Heart left ventricle (tissue), 13 donors: ENCODE measurements around the gene PTPN1.

Experiments used
- CTCF ChIP-seq, 12 donors: fragments of 200-600 bp; sonication (generic) in 4 of 12; IDR thresholded peaks; one replicate each; pipeline versions ENCODE4 v1.5.0 to v1.8.0; 2018 to 2022; ENCODE audit warnings: antibody characterized with exemption in 12 of 12, mild to moderate bottlenecking in 5 of 12
- POLR2A ChIP-seq, 2 donors: fragments of 450-650 bp; IDR thresholded peaks; one replicate each; pipeline ENCODE4 v1.6.1; 2017; ENCODE audit warnings: antibody characterized with exemption in 2 of 2, mild to moderate bottlenecking in 2 of 2, moderate library complexity in 2 of 2
- donor health status: ischemic (EF 13 %, LVEDD 7.1; RV severe dilation, severe dysfunction).
- donor health status: DM: no; HTN: yes; CAD: no.
- donor health status: DM: no; HTN: no; CAD: no.
- donor health status: ischemic (EF 25% LVEDD 6.9; RV normal size, moderate dysfunction).
- donor health status: ischemic (EF 25% LVEDD 5.7; RV mildly dilated, moderate dysfunction).
- donor health status: ischemic (EF 35%, LVEDD 5.7; RV mildly dilated, moderate dysfunction).
- donor health status: nonischemic (EF 11% LVEDD 7.7; RV severe dilation, severe dysfunction).
- donor health status: DM: yes; HTN: yes; CAD: no.
- donor health status: PGD.
- donor health status: ischemic (EF 29% LVEDD 5.4; RV normal size, mild dysfunction).
- donor health status: nonischemic (EF 23%, LVEDD 6.1; RV moderate dilation, normal function).

GRCh38 chr20:50610212-50610718 is 100.1 kb downstream of the PTPN1 start:
- no peak for TF ChIP-seq CTCF (IDR thresholded peaks at IDR 0.05)
- no peak for TF ChIP-seq POLR2A (IDR thresholded peaks at IDR 0.05)
